Measurements from ENCODE around the gene AEN.

AEN gene

DNA sequence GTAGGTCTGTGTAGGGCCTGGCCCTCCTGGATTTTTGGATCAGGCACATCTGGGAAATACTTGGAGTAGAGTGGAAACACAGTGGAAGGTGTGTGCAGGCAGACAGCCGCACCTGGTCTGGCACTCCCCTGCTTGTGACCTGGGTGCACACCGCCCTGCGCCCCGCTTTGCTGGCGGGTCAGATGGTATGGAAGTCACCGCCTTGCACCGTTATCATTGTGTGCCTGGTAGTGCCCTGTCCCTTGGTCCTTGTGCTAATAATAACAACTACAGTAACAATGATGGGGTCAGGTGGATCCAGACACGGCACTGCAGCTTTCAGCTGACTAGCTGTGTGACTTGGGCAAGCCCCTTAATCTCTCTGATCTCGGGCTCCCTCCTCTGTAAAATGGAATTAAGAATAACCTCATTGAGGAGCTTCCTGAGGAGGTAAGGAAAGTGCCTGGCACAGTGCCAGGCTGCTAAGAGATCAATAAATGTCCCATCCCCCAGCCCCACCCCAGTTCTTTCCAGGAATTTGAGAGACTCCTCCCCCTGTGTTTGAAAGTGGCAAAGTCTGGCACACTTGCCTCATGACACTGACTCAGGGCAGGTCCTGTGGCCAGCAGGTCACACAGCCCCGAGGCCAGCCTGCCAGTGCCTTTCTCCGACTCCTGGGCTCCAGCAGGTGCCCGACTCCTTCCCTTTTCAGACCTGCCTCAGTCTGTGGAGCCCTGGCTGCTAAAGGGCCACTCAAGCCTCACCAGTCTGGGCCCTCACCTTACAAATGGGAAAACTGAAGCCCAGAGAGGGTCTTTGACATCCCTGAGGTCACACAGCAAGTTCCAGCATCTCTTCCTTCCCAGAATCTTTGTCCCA lies 27.4 kb downstream of the AEN start:
- peak in 11 of 58 donors; percentile 10 to 70 (median 40) for DNase-seq

DNA sequence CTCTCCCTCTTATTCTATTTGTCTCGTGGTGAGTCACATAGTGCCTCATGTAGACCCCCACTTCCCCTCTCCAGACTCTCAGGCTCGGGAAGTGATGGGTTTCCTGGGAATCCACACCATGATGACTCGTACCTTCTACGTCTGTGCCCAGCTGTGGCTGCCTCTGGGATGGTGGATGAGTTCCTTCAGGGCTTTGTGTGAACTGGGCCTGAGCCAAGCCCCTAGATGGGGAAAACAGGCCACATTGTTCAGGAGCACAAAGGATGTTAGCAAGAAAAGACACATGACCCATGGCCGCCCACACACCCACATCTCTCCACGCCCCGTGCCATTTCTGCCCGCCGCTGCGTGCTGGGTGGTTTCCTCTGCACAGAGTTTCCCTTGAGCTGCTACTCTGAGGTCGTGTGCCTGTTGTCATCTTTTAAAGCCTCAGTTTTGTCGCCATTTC lies 28.2 kb downstream of the AEN start:
- DNase-seq: peak in 49 of 58 donors; percentile 23 to 89 (median 68)

DNA sequence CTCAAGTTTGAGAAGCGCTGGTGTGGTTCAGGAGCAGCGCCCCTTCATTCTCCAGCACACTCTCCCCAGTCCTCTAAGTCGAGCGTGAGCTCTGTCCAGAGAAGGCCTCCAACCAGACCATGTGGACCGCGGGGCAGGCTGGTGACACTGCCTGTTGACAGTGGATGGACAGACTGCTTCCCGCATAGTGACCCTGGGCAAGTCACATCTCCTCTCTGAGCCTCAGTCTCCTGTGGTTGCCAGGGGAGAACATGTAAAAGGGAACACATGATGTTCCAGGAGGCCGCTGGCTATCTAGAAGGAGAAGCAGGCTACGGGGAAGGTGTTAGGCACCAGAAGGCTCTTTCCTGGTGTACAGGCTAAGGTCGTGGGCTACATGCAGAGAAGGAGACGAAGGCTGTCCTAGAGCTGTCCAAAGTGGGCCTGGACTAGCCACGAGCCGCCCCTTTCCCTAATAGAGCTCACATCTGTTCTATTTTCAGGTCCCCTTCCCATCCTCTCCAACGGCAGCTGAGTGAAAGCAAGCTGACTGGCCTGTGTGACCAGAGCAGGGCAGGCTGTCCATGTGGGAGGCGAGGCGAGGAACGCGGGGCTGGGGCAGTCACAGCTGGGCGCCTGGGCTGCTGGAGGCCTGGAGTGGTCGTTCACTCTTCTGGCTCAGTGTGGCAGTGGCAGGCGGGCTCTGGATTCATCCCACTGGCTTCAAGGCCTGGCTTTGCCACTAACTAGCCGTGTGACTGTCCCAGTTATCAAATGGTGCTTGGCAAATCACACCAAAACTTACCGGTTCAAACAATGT lies 28.8 kb downstream of the AEN start:
- DNase-seq: peak in 2 of 58 donors; percentile 25 to 48

DNA sequence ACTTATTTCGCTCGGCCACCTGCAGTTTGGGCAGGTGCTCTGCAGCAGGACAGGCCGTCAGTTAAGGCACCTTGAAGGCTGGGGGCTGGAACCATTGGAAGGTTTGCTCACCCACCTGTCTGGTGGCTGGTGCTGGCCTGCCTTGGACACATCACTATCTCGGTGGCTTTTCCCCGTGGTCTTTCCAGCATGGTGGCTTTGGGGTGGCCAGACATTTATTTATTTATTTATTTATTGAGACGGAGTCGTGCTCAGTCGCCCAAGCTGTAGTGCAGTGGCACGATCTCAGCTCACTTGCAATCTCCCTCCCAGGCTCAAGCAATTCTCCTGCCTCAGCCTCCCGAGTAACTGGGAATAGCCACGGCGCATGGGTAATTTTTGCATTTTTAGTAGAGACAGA lies 29.4 kb downstream of the AEN start:
- DNase-seq: no peak

DNA sequence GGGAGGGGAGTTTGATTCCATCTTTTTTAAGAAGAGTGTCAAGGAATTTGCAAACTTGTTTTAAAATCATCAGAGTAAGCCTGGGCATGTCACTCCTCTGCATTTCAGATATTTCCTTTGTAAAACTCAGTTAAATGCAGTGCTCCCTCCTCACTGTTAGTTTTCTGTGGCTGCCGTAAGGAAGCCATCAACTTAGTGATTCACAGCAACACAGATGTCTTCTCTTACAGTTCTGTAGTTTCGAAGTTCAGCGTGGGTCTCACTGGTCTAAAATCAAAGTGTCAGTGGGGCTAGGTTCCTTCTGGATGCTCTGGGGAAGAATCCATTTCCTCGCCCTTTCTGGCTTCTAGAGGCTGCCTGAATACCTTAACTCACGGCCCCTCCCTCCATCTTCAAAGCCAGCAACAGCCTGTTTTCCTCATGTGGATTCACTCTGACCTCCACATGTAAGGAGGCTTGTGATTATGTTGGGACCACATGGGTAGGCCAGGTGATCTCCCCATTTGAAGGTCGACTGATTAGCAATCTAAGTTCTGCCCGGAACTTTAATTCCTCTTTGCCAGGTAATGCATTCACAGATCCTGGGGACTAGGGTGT lies 30.1 kb downstream of the AEN start:
- no peak for DNase-seq

DNA sequence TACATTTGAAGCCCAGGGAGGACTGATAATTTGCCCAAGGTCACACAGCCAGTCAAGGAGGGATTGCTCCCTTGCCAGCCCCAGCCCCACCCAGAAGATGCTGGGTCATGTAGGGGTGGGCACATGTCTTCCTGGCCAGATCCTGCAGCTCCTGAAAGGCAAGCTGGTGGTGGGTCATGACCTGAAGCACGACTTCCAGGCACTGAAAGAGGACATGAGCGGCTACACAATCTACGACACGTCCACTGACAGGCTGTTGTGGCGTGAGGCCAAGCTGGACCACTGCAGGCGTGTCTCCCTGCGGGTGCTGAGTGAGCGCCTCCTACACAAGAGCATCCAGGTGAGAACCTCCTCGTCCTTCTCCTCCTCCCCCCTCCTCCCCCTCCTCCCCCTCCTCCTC lies 30.8 kb downstream of the AEN start:
- DNase-seq: no peak

DNA sequence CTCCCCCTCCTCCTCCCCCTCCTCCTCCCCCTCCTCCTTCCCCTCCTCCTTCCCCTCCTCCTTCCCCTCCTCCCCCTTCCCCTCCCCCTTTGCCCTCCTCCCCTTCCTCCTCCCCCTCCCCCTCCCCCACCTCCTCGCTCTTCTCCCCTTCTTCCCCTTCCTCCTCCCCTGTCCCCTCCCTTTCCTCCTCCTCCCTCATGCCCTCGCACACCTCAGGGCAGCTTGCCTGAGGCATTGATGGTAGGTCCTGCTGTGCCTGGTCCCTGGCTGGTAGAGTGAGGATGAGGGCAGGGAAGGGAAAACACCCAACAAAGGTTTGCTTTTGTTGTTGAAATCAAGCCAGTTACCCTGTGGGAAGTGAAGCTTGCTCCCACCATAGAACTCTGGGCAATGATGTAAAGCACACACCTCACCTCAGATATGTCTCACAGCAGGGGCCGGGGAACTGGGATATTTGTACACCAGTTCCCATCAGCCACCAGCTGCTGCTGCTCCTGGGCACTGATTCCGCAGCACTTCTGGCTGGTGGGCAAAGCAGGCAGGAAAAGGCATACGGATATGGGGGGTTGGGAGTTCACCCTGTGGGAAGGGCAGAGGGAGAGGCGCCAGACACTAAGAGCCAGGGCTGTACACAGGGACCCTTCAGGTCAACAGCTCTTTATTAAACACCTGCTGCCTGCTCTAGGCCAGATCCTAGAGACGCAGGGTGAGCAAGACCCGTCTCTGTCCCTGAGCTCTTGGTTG lies 31.5 kb downstream of the AEN start:
- no peak for DNase-seq

DNA sequence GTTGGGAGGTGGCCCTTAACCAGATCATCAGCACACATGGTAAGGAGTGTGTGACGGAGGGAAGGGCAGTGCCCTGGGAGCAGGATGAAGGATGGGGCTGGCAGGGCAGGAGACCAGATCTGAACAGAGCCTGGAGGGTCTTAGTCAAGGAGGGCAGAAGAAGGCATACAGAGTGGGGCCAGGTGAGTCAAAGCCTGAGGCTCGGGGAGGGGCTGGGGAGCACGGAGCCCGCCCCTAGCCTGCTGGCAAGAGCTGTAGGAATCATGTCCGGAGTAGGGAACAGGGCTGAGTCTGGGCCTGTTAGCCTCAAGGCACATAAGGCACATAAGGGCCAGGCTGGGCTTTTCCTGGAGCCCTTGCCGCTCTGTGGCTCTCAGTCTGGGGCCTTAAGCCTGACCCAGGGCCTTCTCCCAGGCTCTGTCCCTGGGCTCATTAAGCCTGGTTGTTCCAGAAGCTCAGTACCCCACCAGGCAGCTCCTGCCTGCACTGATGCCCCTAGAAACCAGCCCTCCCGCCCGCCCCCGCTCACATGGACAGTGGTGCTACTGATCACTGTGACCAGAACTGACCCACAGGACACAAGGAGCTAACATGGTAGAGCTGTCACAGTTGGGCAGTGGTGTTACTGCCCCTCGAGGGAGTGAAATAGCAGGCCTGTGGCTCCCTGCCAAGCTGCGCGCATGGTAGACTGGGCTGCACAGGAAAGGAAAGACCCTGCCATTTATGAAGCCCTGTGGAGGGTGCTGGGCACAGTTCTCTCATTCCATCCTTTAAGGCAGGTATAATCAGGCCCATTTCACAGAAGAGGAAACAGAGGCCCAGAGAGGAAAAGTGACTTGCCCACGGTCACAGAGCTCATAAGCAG lies 32.3 kb downstream of the AEN start:
- no peak for DNase-seq

DNA sequence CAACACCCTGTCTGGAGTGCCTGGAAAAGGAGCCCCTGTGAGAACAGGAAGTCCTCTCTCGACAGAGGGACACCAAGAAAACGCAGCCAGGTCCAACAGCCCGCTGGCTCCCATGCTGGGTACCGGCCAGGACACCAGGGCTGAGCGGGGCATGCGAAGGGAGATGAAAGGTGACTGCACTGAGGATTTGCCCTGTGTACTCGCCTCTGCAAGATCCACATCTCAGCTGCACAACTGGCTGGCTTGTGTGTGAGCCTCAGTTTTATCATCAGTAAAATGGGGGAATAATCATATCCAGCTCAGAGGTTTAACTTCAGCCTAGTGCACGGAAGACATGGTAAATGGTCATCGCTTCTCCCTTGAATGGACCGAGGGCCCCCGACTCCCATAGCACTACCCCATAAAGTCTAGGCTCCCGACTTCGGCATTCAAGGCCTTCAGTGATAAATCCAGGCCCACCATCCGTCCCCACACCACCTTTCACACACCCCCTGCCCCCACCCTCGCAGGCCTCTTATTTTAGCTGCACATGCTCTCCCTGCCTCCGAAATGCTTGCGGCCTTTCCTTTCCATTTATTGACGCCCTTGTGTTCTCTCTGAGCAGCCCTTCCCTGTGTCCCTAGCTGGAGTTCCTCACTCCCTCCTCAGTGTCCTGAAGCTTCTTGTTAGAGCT lies 33.4 kb downstream of the AEN start:
- DNase-seq: no peak

DNA sequence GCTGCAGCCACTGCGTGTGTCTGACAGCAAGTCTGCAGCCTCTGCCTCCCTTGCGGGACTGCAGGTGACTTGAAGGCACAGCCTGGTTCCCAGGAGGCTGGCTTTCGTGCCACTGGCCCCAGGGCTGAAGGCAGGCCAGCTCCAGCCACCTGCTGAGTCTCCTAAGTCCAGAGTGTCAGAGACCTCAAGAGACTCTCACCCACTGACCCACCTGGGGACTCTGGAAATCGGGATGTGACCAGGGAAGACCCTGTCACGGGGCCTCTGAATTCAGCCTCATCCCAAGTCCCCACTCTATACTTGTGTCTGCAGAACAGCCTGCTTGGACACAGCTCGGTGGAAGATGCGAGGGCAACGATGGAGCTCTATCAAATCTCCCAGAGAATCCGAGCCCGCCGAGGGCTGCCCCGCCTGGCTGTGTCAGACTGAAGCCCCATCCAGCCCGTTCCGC lies 34.0 kb downstream of the AEN start:
- no peak for DNase-seq

DNA sequence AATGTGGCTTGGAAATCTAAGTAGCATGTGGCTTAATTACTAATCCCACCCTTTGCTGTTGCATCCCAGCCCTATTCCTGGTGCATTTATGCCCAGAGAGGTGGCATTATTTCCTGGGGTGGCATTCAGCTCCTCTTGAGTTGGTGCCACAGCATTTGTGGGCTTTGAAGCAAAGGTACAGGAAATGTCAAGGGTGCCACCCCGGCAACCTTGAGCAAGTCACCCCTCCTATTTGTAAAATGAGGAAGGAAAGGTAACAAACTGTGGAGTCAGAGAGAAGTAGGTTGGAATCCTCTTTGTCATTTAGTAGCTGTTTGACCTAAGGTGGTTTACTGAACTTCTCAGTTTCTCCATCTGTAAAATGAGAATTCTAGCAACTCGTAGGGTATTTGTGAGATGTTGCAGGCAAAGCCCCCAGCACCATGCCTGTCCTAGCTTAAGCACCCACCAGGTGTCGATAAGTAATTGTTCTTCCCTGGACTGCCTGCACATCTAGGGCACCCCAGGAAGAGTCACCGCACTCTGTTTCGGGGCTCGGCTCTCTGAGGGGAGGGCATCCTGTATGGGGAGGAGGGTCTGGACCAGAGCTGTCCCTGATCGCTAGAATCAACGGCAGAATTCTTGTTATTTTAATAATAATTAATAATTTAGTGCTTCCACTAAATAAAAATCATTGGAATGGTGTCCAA lies 34.8 kb downstream of the AEN start:
- no peak for DNase-seq

DNA sequence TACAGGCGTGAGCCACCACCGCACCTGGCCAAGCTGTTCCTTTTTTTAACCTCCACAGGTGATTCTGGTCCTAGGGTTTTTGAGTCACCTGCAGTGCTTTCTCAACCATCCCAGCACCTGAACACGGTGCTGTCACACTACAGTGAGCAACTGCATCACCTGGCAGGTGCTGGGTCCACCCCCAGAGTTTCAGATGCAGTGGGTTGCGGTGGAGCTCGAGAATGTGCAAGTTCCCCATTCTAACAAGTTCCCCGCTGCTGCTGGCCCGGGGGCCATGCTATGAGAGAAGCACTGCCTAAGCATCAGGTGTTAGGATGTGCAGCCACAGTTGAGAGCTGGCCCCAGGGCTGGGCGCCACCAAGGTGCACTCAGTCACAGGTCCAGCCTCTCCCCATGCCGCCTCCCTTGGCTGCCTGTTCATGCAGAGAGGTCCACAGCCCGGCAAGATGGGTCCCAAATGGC lies 35.7 kb downstream of the AEN start:
- no peak for DNase-seq

DNA sequence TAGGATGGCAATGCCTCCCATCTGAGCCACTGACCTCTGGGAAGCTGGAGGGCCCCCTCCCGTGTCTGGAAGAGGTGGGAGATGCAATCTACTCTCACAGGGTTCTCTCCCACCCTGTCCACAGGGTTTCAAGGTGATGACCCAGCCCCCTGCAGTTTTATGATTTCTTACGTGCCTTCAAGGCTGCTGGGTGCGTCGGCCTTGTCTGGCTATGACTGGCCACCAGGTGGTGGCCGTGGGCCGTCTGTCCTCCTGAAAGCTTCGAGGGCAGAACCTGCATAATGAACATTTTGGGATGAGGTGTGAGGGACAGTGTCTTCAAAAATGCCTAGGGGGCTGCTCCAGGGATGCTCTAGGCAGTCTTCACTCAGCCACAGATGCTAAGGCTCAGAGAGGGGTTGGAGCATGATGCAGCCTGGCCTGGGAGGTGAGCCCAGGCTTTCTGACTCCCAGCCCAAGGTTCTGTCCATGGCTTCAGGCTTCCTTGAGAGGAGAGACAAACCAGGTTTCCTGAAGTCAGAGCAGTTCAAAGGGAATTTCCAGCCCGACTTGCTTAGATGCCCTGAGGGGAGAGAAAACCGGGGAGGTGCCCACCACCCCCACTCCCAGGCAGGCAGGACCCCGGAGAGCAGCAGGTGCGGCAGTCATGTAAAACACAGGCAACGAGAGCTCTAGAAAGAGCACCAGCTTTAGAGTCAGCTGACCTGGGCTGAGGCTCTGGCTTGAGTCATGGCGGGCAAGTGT lies 36.4 kb downstream of the AEN start:
- peak in 29 of 58 donors; percentile 9 to 51 (median 26) for DNase-seq

DNA sequence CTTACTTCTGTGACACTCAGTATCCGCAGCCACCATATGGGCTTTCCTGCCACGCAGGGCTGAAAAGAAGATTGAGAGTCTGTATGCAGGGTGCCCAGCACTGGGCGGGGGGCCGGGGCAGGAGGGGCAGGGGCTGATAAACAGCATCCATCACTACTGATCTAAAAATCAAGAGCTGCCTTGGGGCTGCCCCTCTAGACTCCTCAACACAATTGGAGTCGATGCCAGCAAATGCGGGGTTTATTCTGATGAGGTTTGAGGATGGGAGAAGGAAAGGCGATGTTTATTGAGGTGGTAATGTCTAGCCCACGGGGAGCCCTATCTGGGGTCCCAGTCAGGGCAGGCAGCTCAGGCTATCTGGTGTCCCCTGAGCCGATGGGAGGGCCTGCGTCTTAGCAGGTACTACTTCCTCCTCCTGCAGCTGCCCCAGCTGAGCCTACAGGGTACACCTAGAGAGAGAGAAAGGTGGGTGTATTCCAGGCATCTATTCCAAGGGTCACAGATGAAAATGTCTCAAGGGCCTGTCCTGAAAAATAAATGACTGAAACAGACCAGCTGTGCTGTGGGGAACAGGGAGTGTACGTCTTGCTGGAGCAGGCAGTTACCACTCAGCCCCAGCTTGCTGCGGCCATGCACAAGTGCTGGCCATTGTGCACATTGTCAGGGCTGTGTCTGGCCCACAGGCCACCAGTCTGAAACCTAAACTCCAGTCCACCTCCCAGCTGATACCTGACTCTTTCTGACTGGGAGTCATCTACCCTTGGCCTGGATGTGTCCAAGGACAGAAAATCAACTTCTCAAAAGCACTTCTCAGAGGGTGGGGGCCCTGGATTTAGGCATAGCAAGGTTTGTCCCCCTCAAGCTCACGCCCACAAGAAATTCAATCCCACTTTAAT lies 37.2 kb downstream of the AEN start:
- no peak for DNase-seq

DNA sequence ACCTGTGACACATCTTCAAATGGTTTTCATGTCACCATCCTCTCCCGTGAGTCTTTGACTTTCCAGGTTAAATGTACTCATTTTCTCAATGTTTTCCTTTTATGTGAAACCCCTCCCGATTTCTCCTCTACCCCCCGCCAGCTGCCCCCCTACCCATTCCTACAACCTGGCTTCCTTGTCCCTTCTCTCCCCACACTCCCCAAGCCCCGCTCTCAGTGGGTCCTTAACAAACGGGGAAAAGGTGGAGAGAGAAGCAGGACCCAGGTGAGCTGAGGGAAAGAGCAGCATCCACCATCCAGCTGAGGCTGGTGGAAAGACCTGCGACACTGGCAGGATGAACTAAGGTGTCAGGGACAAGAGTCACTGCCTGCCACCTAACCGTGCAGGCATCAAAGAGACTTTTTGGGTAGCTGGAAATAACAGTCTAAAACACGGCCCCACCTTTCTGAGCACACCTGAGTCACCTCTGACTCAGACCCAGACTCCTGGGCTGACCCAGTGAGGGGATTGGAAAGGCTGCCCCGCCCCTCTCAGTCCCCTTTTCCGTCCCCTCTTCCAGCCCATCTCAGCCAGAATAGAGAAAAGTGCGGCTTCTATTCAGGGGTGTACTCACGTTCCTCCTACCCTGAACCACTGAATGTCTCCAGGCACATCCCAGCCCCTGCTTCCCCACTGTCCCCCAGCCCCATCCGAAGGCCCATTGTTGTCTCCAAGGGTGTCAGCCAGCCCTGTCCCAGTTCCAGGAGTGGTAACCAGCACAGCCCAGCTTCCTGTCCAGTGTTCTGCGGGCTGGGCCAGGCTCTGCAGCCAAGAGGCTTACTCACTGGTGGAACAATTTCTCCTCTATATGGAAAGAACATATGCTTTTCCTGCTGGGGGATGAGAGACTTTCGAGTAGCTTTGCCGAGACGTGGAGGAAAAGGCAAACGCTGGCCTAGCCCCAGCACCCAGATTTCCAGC lies 38.1 kb downstream of the AEN start:
- DNase-seq: peak in 22 of 58 donors; percentile 14 to 68 (median 34)
